GM21390 (cell line): ENCODE measurements around the gene MEAF6.
A peak's percentile ranks its signal among the peaks of the same experiment; 100 is the strongest.

Source experiments
- ATAC-seq: cut with Tn5 transposase; IDR thresholded peaks from one replicate; pipeline ENCODE4 v1.9.1; 2021; ENCODE audit not compliant: unreplicated experiment

Gene MEAF6

DNA sequence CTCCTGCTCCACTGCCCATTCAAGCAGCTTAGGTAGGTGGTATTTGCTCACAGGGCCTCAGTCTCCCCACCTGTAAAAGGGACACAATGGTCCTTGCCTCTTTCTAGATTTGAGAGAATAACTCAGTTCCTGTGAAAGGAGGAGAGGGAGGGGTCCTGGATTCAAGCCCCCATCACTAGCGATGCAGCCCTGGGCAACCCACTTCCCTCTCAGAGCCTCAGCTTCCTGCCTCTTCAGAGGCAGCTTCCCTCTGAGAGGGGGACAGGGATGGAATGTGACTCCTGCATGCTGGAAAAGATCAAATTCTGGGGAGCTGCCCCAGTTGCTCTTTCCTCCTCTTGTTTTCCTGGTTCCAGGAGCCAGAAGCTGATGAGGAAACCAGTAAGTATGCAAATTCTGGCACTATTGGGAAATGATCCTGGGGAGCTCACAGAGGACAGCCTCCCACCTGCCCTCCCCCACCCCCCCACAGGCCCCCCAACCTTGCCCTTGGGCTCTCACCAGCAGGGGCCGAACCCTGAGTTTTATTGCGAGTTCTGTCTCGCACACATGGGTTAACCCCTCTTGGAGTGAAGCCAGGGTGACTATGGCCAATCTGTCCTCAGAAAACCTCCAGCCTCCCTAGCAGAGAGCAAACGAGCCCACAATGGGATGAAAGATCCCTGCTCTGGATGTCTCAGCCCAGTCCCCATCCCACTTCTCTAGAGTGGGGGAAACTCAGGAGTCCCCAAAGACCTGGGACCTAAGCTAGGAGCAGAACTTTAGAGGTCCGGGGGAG lies 28.5 kb downstream of the MEAF6 start:
- ATAC-seq: no peak

DNA sequence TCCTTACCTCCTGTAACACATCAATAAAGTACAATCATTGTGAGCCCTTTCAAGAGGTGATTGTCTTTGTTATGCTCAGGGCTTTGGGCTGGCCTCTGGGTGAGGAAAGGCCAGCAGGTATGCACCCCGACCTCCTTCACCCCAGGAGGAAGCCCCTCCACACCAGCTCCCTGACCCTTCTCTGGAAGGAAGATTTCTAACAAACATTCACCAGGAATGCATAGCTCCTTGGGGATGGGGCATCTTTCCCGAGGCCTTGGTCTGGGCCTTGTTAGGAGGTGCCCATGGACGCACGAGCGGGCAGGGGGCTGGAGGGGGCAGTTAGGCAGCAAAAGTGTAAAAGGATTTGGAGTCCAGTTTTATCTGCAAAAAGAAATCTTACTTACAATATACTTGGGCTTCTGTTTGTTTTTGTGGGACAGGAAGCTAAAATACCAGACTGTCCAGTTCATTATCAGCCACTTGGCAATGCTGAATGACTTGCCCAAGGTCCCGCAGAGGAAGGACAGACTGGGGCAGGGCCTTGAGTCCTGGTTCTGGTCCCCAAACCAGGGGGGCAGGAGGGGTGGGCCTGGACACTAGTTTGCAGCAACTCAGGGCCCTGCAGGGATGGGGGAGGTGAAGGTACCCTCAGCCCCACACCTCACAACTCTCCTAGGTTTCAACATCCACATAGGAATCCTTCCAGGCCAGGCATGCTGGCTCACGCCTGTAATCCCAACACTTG lies 30.1 kb downstream of the MEAF6 start:
- ATAC-seq: no peak

DNA sequence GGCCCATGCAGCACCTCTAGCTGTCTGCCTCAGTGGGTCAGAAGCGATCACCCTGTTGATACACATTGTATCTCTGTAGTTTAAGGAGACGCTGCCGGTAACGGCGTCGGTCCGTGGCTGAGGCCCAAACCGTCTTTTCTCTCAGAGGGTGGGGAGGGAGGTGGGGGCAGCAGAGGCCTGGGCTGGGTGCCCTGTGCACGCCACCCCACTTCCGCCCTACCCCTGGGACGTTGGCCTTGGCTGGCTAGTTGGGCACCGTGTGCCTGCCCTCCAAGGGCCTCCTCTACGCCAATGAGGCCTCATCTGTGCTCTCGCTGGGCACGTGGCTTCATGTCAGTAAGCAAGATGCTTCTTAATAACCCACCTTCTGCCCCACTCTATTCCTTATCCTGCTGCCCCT lies 30.8 kb downstream of the MEAF6 start:
- ATAC-seq: no peak

DNA sequence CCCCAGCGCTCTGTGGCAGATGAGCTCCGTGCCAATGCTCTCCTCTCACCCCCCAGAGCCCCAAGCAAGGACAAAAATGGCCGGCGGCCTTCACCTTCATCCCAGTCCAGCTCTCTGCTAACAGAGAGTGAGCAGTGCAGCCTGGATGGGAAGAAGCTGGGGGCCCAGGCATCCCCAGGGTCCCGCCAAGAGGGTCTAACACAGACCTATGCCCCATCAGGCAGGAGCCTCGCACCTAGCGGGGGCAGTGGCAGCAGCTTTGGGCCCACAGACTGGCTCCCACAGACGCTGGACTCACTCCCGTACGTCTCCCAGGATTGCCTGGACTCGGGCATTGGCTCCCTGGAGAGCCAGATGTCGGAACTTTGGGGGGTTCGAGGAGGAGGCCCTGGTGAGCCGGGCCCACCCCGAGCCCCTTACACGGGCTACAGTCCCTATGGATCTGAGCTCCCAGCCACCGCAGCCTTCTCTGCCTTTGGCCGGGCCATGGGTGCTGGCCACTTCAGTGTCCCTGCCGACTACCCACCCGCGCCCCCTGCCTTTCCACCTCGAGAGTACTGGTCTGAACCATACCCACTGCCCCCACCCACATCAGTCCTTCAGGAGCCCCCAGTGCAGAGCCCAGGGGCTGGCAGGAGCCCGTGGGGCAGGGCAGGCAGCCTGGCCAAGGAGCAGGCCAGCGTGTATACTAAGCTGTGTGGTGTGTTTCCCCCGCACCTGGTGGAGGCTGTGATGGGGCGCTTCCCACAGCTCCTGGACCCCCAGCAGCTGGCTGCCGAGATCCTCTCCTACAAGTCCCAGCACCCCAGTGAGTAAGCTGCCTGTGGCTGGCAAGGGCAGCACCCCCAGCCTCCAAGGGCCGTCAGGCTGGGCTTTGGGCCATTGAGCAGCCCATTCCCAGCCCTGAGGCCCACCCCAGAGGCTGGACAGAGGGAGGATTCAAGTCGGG lies 31.5 kb downstream of the MEAF6 start:
- ATAC-seq: no peak

DNA sequence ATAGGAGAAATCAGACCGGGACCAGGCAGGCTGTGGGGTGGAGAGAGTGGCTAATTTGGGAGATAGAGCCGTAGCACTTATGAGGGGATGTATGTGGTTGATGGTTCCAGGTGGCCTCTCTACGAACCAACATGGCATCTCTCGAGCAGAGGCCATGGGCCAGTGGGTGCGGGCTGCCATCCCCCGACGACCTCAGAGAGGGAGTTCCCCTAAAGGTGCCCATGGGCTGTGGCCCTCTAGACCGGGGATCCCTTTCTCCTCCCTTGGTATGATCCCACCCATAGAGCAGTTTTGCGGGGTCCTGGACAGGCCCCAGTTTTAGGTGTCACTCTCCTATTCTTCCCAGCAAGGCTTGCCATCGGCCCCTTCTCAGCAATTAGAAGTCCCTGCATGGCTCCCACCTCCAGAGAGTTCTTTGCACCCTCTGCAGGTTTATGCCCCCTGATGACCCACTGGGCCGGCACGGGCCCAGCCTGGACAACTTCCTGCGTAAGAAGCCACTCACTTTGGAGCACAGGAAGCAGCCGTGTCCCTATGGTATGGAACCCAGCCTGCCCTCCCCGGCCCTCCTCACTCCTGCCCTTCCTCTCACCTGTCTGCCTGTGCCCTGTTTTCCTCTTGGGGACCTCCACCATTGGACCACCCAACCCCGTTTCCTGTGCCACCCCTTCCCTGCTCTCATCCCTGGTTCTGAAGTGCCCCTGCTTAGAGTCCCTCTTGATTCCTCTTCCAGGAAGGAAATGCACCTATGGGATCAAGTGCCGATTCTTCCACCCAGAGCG lies 32.4 kb downstream of the MEAF6 start:
- ATAC-seq: no peak

DNA sequence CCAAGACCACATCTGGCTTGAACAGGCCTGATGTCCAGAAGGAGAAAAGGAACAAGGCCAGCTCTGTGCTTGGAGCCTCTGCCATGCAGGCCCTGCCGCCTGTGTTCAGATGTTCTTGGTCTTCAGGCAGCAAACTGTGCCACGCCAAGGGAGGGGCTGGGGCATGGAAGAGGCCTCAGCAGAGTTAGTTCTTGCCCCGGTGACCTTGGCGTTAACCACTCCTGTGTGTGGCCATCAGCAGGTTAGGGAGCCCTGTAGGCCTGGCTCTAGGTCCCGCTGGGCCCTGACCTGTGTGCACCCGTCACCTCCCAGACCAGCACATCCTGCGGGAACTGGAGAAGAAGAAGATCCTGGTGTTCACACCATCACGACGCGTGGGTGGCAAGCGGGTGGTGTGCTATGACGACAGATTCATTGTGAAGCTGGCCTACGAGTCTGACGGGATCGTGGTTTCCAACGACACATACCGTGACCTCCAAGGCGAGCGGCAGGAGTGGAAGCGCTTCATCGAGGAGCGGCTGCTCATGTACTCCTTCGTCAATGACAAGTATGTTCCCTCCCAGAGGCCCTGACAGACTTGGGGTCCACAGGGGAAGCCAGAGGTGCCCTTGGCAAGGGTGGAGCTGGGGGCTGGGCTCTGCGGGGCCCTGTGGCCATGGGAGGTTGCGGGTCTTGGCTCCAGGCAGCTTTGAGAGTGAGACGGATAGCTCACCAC lies 33.1 kb downstream of the MEAF6 start:
- ATAC-seq: no peak

DNA sequence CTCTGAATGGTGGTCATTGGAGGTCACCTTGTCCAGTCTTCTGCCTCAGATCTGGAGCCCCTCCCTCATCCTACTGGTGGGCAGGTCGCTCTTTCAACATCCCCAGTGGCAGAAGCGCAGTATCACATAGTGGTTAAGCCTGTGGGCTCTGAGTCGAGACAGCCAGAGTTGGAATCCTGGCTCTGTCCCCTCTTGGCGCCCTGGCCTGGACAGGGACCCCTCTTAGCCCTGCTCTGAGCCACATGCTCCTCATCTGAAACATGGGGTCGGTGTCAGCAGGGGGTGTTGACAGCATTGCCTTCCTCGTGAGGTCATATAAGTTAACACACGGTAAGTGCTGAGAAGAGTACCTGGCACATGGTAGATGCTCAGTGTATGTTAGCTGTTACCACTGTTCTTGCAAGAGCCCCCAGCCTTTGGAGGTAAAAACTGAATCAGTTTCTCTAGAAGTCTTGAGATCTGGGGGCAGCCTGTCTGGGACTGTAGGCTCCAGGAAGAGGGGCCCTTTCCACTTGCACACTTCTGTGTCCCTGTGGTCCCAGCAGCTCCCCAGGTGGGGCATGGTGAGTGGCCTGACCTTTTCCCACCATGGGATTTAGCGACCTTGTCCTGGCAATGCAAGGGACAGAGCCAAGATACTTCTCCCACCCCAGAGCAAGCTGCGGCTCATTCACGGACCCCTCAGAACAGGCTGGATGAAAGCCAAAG lies 33.8 kb downstream of the MEAF6 start:
- ATAC-seq: no peak

DNA sequence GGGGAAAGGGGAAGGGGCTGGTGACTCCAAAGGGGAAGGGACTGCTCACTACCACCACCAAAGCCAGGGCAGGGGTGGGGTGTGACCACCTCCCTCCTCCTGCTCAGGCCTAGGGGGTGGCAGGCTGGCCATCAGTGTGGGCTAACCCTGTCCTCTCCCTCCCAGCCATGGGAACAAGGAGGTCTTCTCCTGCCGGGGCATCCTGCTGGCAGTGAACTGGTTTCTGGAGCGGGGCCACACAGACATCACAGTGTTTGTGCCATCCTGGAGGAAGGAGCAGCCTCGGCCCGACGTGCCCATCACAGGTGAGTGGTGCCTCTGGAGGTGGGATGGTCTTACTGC lies 34.5 kb downstream of the MEAF6 start:
- no peak for ATAC-seq

DNA sequence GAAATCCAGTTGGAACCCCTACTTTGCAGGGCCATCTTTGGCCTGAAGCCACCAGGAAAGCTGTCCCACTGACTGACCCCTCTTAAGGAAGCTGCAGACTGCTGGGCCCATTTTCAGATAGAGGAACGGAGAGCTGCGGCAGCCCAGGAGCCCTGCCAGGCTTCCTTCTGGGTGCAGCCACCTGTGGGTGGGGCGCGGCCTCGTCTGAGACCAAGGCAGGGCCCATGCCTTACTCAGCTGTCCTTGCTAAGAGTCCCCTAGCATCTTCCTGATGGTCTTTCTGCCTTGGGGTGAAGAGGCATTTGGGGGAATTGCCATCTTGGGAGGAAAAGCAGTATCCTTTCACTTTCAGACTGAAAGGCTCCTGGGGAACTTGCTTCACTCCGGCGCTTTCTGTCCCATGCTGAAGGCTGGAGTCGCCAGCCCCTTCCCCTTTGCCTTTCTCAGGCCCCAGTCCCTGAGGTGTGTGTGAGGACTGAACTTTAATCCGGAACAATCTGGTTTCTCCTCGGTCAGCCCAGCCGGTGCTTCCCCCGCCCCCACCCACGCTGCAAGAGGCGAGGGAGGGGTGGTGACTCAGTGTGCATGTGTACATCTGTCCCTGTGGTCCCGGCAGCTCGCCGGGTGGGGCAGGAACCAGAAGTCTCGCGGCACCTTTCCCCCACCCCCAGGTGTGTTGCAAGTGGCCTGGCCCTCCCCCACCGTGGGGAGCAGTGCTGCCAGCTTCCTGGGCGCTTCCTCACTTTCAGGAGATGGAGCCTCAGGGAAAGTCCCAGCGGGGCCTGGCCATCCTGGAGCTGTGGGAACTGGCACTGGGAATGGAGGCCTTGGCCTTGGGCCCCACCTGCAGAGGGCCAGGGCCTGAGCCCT lies 35.1 kb downstream of the MEAF6 start:
- ATAC-seq: peak; percentile 32

DNA sequence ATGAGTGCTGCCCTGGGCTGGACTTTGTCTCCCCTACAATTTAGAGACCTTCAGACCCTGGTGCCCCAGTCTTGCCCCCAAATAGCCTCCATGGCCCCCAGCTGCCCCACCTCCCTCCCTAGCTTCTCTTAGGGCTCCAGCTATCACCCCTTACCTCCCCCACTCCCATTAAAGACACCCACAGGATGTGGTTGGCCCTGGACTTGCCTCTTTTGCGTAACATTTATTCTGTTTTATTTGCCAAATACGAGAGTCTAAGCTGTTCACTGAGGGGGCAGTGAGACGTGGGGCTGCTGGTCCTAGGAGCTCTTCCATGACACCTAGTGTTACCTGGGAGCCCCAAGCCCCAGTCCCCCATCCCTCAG lies 35.7 kb downstream of the MEAF6 start:
- no peak for ATAC-seq

DNA sequence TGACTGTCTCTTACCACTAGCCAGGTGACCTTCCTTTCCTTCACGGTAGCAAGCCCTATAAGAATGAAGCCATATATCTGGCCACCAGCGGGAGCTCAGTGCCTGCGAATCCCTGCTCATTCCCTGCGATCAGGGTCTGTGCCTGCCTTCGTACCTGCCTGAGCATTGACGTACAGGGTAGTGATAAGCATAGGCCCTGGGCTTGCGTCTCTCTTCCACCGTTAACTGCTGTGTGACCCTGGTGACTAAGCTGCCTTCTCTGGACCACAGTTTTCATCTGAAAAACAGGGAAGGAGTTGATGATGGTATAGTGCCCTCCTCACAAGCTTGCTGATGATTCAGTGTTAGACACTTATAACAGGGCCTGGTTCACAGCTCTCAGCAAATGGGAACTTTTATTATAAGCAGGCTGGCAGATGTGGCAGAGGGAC lies 36.1 kb downstream of the MEAF6 start:
- no peak for ATAC-seq

DNA sequence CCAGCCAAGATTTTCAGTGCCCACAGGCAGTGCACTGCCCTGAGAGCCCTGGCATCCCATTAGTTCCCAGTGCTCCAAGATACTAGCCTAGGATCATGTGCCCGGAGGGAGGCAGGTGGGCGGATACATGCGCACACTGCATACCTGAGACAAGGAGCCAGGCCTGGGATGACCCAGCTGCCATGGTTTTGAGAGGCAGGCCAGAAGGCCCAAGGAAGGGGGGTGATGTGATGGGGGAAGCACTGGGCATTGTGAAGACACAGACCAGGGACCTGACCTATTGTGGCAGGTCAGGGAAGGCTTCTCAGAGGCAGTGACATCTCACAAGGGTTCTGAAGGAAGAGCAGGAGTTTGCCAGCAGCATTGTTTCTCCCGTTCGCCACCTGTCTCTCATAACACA lies 36.6 kb downstream of the MEAF6 start:
- ATAC-seq: no peak

DNA sequence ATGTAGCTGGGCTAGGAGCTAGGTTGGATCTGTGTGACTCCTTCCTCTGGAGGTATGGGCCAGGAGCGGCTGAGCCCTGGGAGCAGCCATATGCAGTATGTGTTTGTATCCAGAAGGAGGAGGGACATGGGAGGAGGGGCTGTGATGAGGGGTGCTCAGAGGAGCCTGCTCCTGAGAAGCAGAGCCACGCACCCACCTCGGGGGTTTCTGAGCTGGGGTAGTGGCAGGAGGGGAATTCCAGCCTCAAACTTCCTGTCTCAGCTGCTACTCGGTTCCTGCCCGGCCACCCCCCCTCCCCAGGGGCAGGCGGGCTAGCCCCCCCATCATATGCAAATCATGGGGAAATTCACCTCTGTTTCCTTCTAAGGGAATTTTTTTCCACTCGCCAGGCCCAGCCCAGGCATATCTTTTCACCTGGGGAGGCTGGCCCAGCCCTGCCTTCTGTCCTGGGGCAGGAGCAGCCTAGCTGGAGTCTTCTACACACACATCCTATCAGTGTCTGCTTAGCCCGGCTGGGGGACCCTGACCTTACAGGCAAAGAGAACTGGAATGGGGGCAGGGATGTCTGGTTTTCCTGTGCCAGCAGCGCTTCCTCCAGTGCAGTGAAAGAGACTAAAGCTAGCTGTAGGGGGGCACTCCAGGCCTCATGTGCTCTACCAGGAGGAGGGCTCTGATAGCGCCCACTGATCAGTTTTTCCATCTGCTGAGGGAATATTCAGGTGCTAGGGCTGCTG lies 37.2 kb downstream of the MEAF6 start:
- ATAC-seq: peak; percentile 35

DNA sequence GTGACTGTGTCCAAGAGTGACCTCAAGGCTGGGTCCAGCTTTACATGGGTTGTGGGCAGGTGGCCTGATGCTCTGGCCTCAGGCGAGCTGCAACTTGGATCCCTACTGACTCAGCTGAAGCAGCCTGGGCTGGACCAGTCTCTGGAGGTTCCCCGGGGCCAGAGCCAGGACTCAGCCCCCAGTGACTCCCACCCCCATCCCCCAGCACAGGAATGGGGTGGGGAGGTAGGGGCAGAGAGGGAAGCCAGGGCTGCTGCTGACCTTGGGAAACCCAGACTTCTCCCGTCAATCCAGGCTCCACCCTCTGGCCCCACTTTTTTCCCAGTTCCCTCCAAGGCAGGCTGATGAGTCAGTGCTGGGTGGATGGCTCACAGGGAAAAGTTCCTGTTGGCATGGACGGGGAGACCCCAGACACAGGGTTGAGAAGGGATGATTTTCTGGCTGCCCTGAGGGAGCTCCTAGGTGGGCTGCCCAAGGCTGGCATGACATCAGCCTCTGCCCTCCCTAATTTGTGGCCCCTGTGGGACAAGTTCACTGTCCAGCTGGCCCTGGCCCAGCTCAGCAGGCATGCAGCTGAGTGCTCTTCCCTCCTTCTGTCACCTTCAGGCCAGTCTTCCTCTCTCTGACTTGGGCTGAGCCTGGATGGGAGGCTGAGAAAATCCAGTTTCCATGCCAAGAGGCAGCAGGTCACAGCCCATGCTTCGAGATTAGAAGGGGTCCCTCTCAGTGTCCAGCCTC lies 37.9 kb downstream of the MEAF6 start:
- no peak for ATAC-seq

DNA sequence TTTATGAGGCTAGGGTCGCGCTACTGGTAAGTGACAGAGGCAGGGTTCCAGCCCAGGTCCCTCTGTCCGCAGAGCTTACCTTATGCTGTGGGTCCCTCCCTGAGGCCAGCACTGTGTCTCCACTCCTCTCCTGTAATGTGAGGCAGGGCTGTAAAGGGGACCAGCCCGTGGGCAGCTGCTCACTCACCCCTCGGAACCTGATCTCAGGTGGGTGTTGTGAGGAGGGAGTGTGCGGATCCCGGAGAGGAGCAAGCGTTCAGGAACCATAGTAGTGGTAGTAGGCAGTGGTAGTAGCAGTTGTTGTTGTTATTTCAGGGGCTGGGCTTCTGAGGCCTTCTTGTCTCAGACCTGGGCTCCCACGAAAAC lies 38.5 kb downstream of the MEAF6 start:
- ATAC-seq: no peak

DNA sequence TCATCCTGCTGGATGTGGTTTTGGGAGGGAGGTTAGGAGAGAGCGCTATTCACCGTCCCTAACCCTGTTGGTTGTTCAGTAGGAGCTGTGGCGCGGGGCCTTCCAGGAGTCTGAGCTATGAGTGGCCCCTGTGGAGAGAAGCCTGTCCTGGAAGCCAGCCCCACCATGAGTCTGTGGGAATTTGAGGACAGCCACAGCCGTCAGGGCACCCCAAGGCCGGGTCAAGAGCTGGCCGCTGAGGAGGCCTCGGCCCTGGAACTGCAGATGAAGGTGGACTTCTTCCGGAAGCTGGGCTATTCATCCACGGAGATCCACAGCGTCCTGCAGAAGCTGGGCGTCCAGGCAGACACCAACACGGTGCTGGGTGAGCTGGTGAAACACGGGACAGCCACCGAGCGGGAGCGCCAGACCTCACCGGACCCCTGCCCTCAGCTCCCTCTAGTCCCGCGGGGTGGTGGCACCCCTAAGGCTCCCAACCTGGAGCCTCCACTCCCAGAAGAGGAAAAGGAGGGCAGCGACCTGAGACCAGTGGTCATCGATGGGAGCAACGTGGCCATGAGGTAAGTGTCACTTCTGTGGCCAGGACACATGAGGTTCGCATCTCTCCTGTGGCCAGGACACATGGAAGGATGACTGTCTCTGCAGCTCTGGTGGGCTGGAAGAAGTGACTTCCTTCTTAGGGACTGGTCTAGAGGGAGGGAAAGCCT lies 39.0 kb downstream of the MEAF6 start:
- no peak for ATAC-seq
